ENCODE measurements around the gene OGFR. TPM values are rescaled to one million over a fixed set of nuclear protein-coding genes. Genes with fewer than 3 reads are reported as not detected.

Gene OGFR
- total and polyA plus RNA-seq, 4 donors = 14.6 to 46.6 (median 42.3) TPM

GRCh38 chr20:62790075-62790474, 14.6 kb upstream of the OGFR start:
- H3K4me1 ChIP-seq (ENCODE audit: control insufficient read depth, insufficient read depth, low read length) = peaks cover 58% of the 10 kb centered on the region
- H3K9me3 ChIP-seq (ENCODE audit: control insufficient read depth, insufficient read depth, low read length) = no peaks in the 10 kb centered on the region
- WGBS (ENCODE audit: insufficient coverage) = 93% methylated on average over 9 of the region's 12 CpGs
- no peak for DNase-seq (ENCODE audit: low read depth in 4 of 6, low spot score in 6 of 6)
- no peaks in the 10 kb centered on the region for H3K36me3 ChIP-seq (ENCODE audit: control insufficient read depth, insufficient read depth, low read length)
- no peaks in the 10 kb centered on the region for H3K27me3 ChIP-seq (ENCODE audit: control insufficient read depth, insufficient read depth, low read length)
- no peak overlapping the region for H3K27ac ChIP-seq (ENCODE audit: low read depth, low read length)
- no peak overlapping the region for H3K4me3 ChIP-seq (ENCODE audit: low read depth, low read length)

GRCh38 chr20:62791301-62792181, 13.1 kb upstream of the OGFR start:
- no peaks in the 10 kb centered on the region for H3K27me3 ChIP-seq (ENCODE audit: control insufficient read depth, insufficient read depth, low read length)
- no peak overlapping the region for H3K27ac ChIP-seq (ENCODE audit: low read depth, low read length)
- peak in 5 of 6 donors; percentile 72 to 97 (median 85) for DNase-seq (ENCODE audit: low read depth in 4 of 6, low spot score in 6 of 6)
- peaks cover 56% of the 10 kb centered on the region for H3K4me1 ChIP-seq (ENCODE audit: control insufficient read depth, insufficient read depth, low read length)
- 28% methylated on average over 22 of the region's 23 CpGs for WGBS (ENCODE audit: insufficient coverage)
- H3K36me3 ChIP-seq (ENCODE audit: control insufficient read depth, insufficient read depth, low read length) = no peaks in the 10 kb centered on the region
- H3K4me3 ChIP-seq (ENCODE audit: low read depth, low read length) = no peak overlapping the region
- no peaks in the 10 kb centered on the region for H3K9me3 ChIP-seq (ENCODE audit: control insufficient read depth, insufficient read depth, low read length)

GRCh38 chr20:62792182-62792939, 12.3 kb upstream of the OGFR start:
- Histone ChIP-seq H3K27ac (ENCODE audit: low read depth, low read length) (no peak overlapping the region), H3K4me1 (ENCODE audit: control insufficient read depth, insufficient read depth, low read length) (peaks cover 58% of the 10 kb centered on the region), H3K9me3 (ENCODE audit: control insufficient read depth, insufficient read depth, low read length) (no peaks in the 10 kb centered on the region), H3K27me3 (ENCODE audit: control insufficient read depth, insufficient read depth, low read length) (no peaks in the 10 kb centered on the region), H3K36me3 (ENCODE audit: control insufficient read depth, insufficient read depth, low read length) (peaks cover 4% of the 10 kb centered on the region), H3K4me3 (ENCODE audit: low read depth, low read length) (no peak overlapping the region)
- 76% methylated on average over 7 of the region's 9 CpGs for WGBS (ENCODE audit: insufficient coverage)
- no peak for DNase-seq (ENCODE audit: low read depth in 4 of 6, low spot score in 6 of 6)

- WGBS (ENCODE audit: insufficient coverage) = 79% methylated on average over 18 of the region's 22 CpGs
- no peaks in the 10 kb centered on the region for H3K9me3 ChIP-seq (ENCODE audit: control insufficient read depth, insufficient read depth, low read length)
- H3K27ac ChIP-seq (ENCODE audit: low read depth, low read length) = no peak overlapping the region
- H3K4me3 ChIP-seq (ENCODE audit: low read depth, low read length) = no peak overlapping the region
- DNase-seq (ENCODE audit: low read depth in 4 of 6, low spot score in 6 of 6) = no peak
- no peaks in the 10 kb centered on the region for H3K27me3 ChIP-seq (ENCODE audit: control insufficient read depth, insufficient read depth, low read length)
- H3K4me1 ChIP-seq (ENCODE audit: control insufficient read depth, insufficient read depth, low read length) = peaks cover 57% of the 10 kb centered on the region
- H3K36me3 ChIP-seq (ENCODE audit: control insufficient read depth, insufficient read depth, low read length) = peaks cover 12% of the 10 kb centered on the region
These were observed 11.5 kb upstream of the OGFR start for GRCh38 chr20:62792940-62793756.

GRCh38 chr20:62793757-62794006, 11.0 kb upstream of the OGFR start:
- Histone ChIP-seq H3K27ac (ENCODE audit: low read depth, low read length) (peak overlapping the region; percentile 81), H3K27me3 (ENCODE audit: control insufficient read depth, insufficient read depth, low read length) (no peaks in the 10 kb centered on the region), H3K4me3 (ENCODE audit: low read depth, low read length) (no peak overlapping the region), H3K4me1 (ENCODE audit: control insufficient read depth, insufficient read depth, low read length) (peaks cover 52% of the 10 kb centered on the region), H3K9me3 (ENCODE audit: control insufficient read depth, insufficient read depth, low read length) (no peaks in the 10 kb centered on the region), H3K36me3 (ENCODE audit: control insufficient read depth, insufficient read depth, low read length) (peaks cover 18% of the 10 kb centered on the region)
- WGBS (ENCODE audit: insufficient coverage) = 52% methylated on average over 7 of the region's 7 CpGs
- DNase-seq (ENCODE audit: low read depth in 4 of 6, low spot score in 6 of 6) = no peak

- WGBS (ENCODE audit: insufficient coverage) = under 1% methylated on average over 61 of the region's 69 CpGs
- DNase-seq (ENCODE audit: low read depth in 4 of 6, low spot score in 6 of 6) = peak in 5 of 6 donors; percentile 82 to 97 (median 87)
- Histone ChIP-seq H3K27me3 (ENCODE audit: control insufficient read depth, insufficient read depth, low read length) (no peaks in the 10 kb centered on the region), H3K36me3 (ENCODE audit: control insufficient read depth, insufficient read depth, low read length) (peaks cover 22% of the 10 kb centered on the region), H3K4me3 (ENCODE audit: low read depth, low read length) (peak overlapping the region; percentile 59), H3K4me1 (ENCODE audit: control insufficient read depth, insufficient read depth, low read length) (peaks cover 48% of the 10 kb centered on the region), H3K27ac (ENCODE audit: low read depth, low read length) (peak overlapping the region; percentile 81), H3K9me3 (ENCODE audit: control insufficient read depth, insufficient read depth, low read length) (no peaks in the 10 kb centered on the region)
These were observed 10.5 kb upstream of the OGFR start for GRCh38 chr20:62794007-62794724.

GRCh38 chr20:62795023-62795761, 9.4 kb upstream of the OGFR start:
- peak in 2 of 6 donors; percentile 90 to 91 for DNase-seq (ENCODE audit: low read depth in 4 of 6, low spot score in 6 of 6)
- Histone ChIP-seq H3K4me3 (ENCODE audit: low read depth, low read length) (peak overlapping the region; percentile 59), H3K27ac (ENCODE audit: low read depth, low read length) (peak overlapping the region; percentile 79), H3K9me3 (ENCODE audit: control insufficient read depth, insufficient read depth, low read length) (no peaks in the 10 kb centered on the region), H3K27me3 (ENCODE audit: control insufficient read depth, insufficient read depth, low read length) (no peaks in the 10 kb centered on the region), H3K36me3 (ENCODE audit: control insufficient read depth, insufficient read depth, low read length) (peaks cover 33% of the 10 kb centered on the region), H3K4me1 (ENCODE audit: control insufficient read depth, insufficient read depth, low read length) (peaks cover 48% of the 10 kb centered on the region)
- WGBS (ENCODE audit: insufficient coverage) = under 1% methylated on average over 68 of the region's 68 CpGs

GRCh38 chr20:62796699-62797491, 7.7 kb upstream of the OGFR start:
- Histone ChIP-seq H3K36me3 (ENCODE audit: control insufficient read depth, insufficient read depth, low read length) (peaks cover 49% of the 10 kb centered on the region), H3K4me3 (ENCODE audit: low read depth, low read length) (peak overlapping the region; percentile 40), H3K27ac (ENCODE audit: low read depth, low read length) (no peak overlapping the region), H3K4me1 (ENCODE audit: control insufficient read depth, insufficient read depth, low read length) (peaks cover 42% of the 10 kb centered on the region), H3K27me3 (ENCODE audit: control insufficient read depth, insufficient read depth, low read length) (no peaks in the 10 kb centered on the region), H3K9me3 (ENCODE audit: control insufficient read depth, insufficient read depth, low read length) (no peaks in the 10 kb centered on the region)
- whole genome bisulfite sequencing (ENCODE audit: insufficient coverage) = 14% methylated on average over 27 of the region's 53 CpGs
- DNase-seq (ENCODE audit: low read depth in 4 of 6, low spot score in 6 of 6) = no peak

Data from spinal cord (tissue), 10 donors.